Thyroid gland (tissue), 4 donors: Measurements from ENCODE around the gene DBF4B. TPM values are rescaled to one million over a fixed set of nuclear protein-coding genes. Genes with fewer than 3 reads are reported as not detected.
"Not testable (repeated sequence)": the region's sequence is repeated elsewhere in the genome, so short reads cannot be mapped to it uniquely, and the experiment has no call there.

Experiments used
- DNase-seq, 2 donors: peaks; one replicate each; pipeline ENCODE4 v3.0.0-alpha.2; 2019
- H3K27ac ChIP-seq, 3 donors: fragments of 200-600 bp; sonication (generic); 1 replicate in 2 of 3; 2 replicates in 1 of 3; pipeline ENCODE4 v1.5.1; 2016 to 2019; ENCODE audit warnings: mild to moderate bottlenecking in 1 of 3, moderate library complexity in 1 of 3
- H3K27me3 ChIP-seq: fragments of 200-600 bp; sonication (generic); one replicate; pipeline ENCODE4 v1.5.1; 2019
- H3K36me3 ChIP-seq, 2 donors: fragments of 200-600 bp; sonication (generic); one replicate each; pipeline ENCODE4 v1.5.1; 2016 to 2019
- H3K4me1 ChIP-seq, 2 donors: fragments of 200-600 bp; sonication (generic); one replicate each; pipeline ENCODE4 v1.5.1; 2017 to 2019
- H3K4me3 ChIP-seq, 3 donors: fragments of 200-600 bp; sonication (generic); replicated peaks in 1 of 3; 1 replicate in 2 of 3; 2 replicates in 1 of 3; pipeline ENCODE4 v1.5.1; 2016; ENCODE audit warnings: mild to moderate bottlenecking in 1 of 3
- H3K9me3 ChIP-seq: fragments of 200-600 bp; sonication (generic); one replicate; pipeline ENCODE4 v1.5.1; 2017
- POLR2A ChIP-seq, 2 donors: fragments of 450-650 bp; IDR thresholded peaks; one replicate each; pipeline ENCODE4 v1.6.1; 2017; ENCODE audit warnings: antibody characterized with exemption in 2 of 2, mild to moderate bottlenecking in 2 of 2, moderate library complexity in 1 of 2
- WGBS, 2 donors: methylation state at CpG; one replicate each; pipeline ENCODE4 v1.1.5; 2017; 5-methylcytosine and 5-hydroxymethylcytosine counted together
- intact Hi-C: fragments of 100-400 bp; cut with DNase I; formaldehyde crosslinking; loops from one replicate; pipeline ENCODE4 v1.15.1; 2023
- total RNA-seq, 4 donors: library from RNA; depleted of rRNA; stranded (reverse); fragments of >200 nt; gene quantifications; one replicate each; pipeline ENCODE4 v1.2.3, GENCODE V29; 2016
- TF ChIP-seq, protein P1 (sequence below), 6 experiments: fragments of 200-600 bp in 3 of 6; fragments of 450-650 bp in 3 of 6; sonication (generic) in 3 of 6; IDR thresholded peaks; one replicate each; pipeline ENCODE4 v1.5.1; 2016 to 2019; ENCODE audit warnings: antibody characterized with exemption in 6 of 6, mild to moderate bottlenecking in 2 of 6, inconsistent platforms in 1 of 6, moderate library complexity in 1 of 6

The DBF4B gene
- total RNA-seq, 4 donors from 2014 or later = 2.4 to 8.0 (median 5.1) TPM

DNA sequence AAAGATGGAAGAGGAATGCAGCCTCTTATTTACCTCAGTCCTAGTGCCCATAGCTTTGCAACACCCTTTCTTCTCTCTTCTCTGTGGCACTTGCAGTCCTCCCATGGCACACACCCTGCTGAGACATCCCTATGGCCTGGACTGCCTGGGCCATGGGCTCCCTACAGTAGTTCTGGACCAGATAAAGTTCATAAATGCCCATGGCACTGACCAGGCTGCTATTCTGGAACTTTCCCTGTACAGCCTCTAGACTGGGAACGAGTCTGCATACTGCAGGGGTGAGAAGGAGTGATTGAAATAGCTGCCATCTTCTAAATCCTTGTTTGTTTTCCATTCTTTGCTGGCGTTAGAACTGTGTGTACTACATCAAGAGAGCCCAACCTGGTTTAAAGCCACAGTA, 25.8 kb downstream of the DBF4B start:
- H3K36me3 ChIP-seq = peaks cover 0 to 2% of the 10 kb centered on the region in 2 donors
- intact Hi-C loops = no loop called here
- H3K4me3 ChIP-seq = no peak overlapping the region
- WGBS, 2 donors = 81 to 87% methylated on average over 2 of the region's 2 CpGs
- H3K4me1 ChIP-seq = no peaks in the 10 kb centered on the region
- no peaks in the 10 kb centered on the region for H3K9me3 ChIP-seq
- no peak overlapping the region for H3K27ac ChIP-seq
- no peak for DNase-seq
- H3K27me3 ChIP-seq = no peaks in the 10 kb centered on the region
- TF ChIP-seq POLR2A (IDR thresholded peaks at IDR 0.05) = no peak
- TF ChIP-seq, protein P1, sequence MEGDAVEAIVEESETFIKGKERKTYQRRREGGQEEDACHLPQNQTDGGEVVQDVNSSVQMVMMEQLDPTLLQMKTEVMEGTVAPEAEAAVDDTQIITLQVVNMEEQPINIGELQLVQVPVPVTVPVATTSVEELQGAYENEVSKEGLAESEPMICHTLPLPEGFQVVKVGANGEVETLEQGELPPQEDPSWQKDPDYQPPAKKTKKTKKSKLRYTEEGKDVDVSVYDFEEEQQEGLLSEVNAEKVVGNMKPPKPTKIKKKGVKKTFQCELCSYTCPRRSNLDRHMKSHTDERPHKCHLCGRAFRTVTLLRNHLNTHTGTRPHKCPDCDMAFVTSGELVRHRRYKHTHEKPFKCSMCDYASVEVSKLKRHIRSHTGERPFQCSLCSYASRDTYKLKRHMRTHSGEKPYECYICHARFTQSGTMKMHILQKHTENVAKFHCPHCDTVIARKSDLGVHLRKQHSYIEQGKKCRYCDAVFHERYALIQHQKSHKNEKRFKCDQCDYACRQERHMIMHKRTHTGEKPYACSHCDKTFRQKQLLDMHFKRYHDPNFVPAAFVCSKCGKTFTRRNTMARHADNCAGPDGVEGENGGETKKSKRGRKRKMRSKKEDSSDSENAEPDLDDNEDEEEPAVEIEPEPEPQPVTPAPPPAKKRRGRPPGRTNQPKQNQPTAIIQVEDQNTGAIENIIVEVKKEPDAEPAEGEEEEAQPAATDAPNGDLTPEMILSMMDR (IDR thresholded peaks at IDR 0.05) = no peak

GRCh38 chr17:44736551-44737240, 28.2 kb downstream of the DBF4B start:
- no peak for DNase-seq
- Histone ChIP-seq H3K9me3 (no peaks in the 10 kb centered on the region), H3K27ac (no peak overlapping the region), H3K27me3 (no peaks in the 10 kb centered on the region), H3K4me1 (no peaks in the 10 kb centered on the region), H3K4me3 (no peak overlapping the region), H3K36me3 (no peaks in the 10 kb centered on the region)
- TF ChIP-seq, protein P1 (IDR thresholded peaks at IDR 0.05) = no peak
- intact Hi-C loops = no loop called here
- WGBS, 2 donors = 90 to 91% methylated on average over 12 of the region's 12 CpGs

GRCh38 chr17:44738214-44738906, 29.9 kb downstream of the DBF4B start:
- H3K9me3 ChIP-seq = no peaks in the 10 kb centered on the region
- intact Hi-C loops = no loop called here

DNA sequence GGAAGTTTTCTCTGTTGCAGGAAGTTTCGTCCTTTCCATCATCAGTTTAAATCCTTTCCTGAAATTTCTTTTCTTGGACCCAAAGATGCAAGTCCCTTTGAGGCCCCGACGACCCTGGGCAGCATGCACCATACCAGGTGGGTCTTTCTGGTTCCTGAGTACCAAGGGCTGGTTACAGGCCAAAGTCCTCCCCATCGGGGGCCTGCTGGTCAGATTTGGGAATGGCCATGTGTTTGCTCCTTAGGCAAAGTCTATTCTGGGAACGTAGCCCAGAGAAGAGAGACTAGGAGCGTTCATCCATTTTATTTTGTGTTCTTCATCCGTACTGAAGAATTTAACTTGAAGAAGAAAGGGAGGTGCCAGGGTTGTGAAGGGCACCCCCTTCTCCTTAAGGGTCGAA, 32.9 kb downstream of the DBF4B start:
- no peak for DNase-seq
- no peaks in the 10 kb centered on the region for H3K9me3 ChIP-seq
- no peaks in the 10 kb centered on the region for H3K27me3 ChIP-seq
- no peaks in the 10 kb centered on the region for H3K36me3 ChIP-seq
- no peak overlapping the region for H3K4me3 ChIP-seq
- WGBS, 2 donors = 79 to 86% methylated on average over 8 of the region's 8 CpGs
- no peaks in the 10 kb centered on the region for H3K4me1 ChIP-seq
- TF ChIP-seq POLR2A (IDR thresholded peaks at IDR 0.05) = no peak
- TF ChIP-seq, protein P1 (IDR thresholded peaks at IDR 0.05) = no peak
- intact Hi-C loops = no loop called here
- no peak overlapping the region for H3K27ac ChIP-seq

More at GRCh38 chr17:44738214-44738906, 29.9 kb downstream of the DBF4B start:
- Histone ChIP-seq H3K27me3 (no peaks in the 10 kb centered on the region), H3K4me3 (no peak overlapping the region), H3K27ac (no peak overlapping the region), H3K4me1 (no peaks in the 10 kb centered on the region), H3K36me3 (no peaks in the 10 kb centered on the region)
- TF ChIP-seq, protein P1 (IDR thresholded peaks at IDR 0.05) = no peak
- no peak for TF ChIP-seq POLR2A (IDR thresholded peaks at IDR 0.05)
- DNase-seq = no peak
- 83 to 88% methylated on average over 3 of the region's 3 CpGs for WGBS, 2 donors

GRCh38 chr17:44745301-44745700, 36.8 kb downstream of the DBF4B start:
- Histone ChIP-seq H3K27me3 (no peaks in the 10 kb centered on the region), H3K4me3 (no peak overlapping the region), H3K9me3 (no peaks in the 10 kb centered on the region), H3K4me1 (no peaks in the 10 kb centered on the region), H3K27ac (no peak overlapping the region), H3K36me3 (no peaks in the 10 kb centered on the region)
- TF ChIP-seq POLR2A (IDR thresholded peaks at IDR 0.05) = no peak
- TF ChIP-seq, protein P1 (IDR thresholded peaks at IDR 0.05) = no peak
- no peak for DNase-seq
- 88 to 95% methylated on average over 1 of the region's 1 CpG for WGBS, 2 donors
- intact Hi-C loops = no loop called here

- 90 to 92% methylated on average over 5 of the region's 5 CpGs for WGBS, 2 donors
- intact Hi-C loops, DNase-seq, H3K27ac ChIP-seq, H3K4me1 ChIP-seq, H3K4me3 ChIP-seq, H3K27me3 ChIP-seq, H3K9me3 ChIP-seq, H3K36me3 ChIP-seq: not testable (repeated sequence)
These were observed 37.3 kb downstream of the DBF4B start for GRCh38 chr17:44745738-44746137.
